LoVo (cell line): Measurements from ENCODE around the gene RERE.
A peak's percentile ranks its signal among the peaks of the same experiment; 100 is the strongest.

Source experiments
- DNase-seq: peaks from one replicate; pipeline ENCODE4 v3.0.0-alpha.2; 2016; ENCODE audit warnings: low spot score

The RERE gene

GRCh38 chr1:8349473-8349865 lies 468.0 kb downstream of the RERE start:
- DNase-seq, result no peak

- DNase-seq, result peak; percentile 70
Measured at GRCh38 chr1:8348777-8349472, 468.5 kb downstream of the RERE start.

- DNase-seq, result no peak
Measured at GRCh38 chr1:8348047-8348776, 469.2 kb downstream of the RERE start.

- no peak for DNase-seq
Measured at GRCh38 chr1:8347635-8348034, 469.8 kb downstream of the RERE start.

- no peak for DNase-seq
Measured at GRCh38 chr1:8345621-8346415, 471.6 kb downstream of the RERE start.

GRCh38 chr1:8344893-8345507 lies 472.4 kb downstream of the RERE start:
- DNase-seq, result no peak

- DNase-seq, result peak; percentile 34
Measured at GRCh38 chr1:8343464-8344001, 473.9 kb downstream of the RERE start.

GRCh38 chr1:8343044-8343443 lies 474.4 kb downstream of the RERE start:
- DNase-seq, result no peak

- no peak for DNase-seq
Measured at GRCh38 chr1:8342325-8342724, 475.1 kb downstream of the RERE start.

GRCh38 chr1:8340448-8340847 lies 477.0 kb downstream of the RERE start:
- DNase-seq, result no peak

GRCh38 chr1:8339203-8339600 lies 478.2 kb downstream of the RERE start:
- no peak for DNase-seq

- no peak for DNase-seq
Measured at GRCh38 chr1:8338526-8339202, 478.8 kb downstream of the RERE start.

GRCh38 chr1:8337776-8338525 lies 479.5 kb downstream of the RERE start:
- no peak for DNase-seq

- no peak for DNase-seq
Measured at GRCh38 chr1:8335246-8335645, 482.2 kb downstream of the RERE start.

- no peak for DNase-seq
Measured at GRCh38 chr1:8334106-8334851, 483.2 kb downstream of the RERE start.

GRCh38 chr1:8333246-8333987 lies 484.0 kb downstream of the RERE start:
- no peak for DNase-seq

- DNase-seq, result no peak
Measured at GRCh38 chr1:8332806-8333205, 484.6 kb downstream of the RERE start.

GRCh38 chr1:8330271-8331125 lies 486.9 kb downstream of the RERE start:
- DNase-seq, result no peak
